ENCODE results near the gene NDP. TPM values are rescaled to one million over a fixed set of nuclear protein-coding genes. Genes with fewer than 3 reads are reported as not detected.

NDP gene
- total RNA-seq, 1 experiment from 2014 or later, result not detected

DNA sequence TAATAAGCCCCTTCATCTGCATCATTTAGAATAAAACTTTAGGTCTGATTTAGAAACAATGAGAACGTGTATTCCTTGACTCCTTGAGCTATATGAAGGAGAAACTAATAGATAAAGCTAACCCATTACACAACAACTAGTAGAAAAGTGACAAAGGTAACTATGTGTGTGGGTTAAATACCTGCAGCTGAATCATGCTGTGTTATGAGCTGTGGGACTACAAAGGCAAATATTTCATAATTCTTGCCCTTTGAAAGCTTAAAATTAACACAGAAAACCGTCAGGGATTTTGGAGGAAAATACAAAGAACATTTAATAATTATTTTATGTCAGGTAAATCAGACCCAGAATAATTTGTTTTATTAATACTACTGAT lies 898 bp upstream of the NDP start:
- Histone ChIP-seq H3K27ac (ENCODE audit: low read depth, low read length) (no peak overlapping the region), H3K9me2 (ENCODE audit: insufficient read depth) (no peaks in the 10 kb centered on the region), H2AFZ (ENCODE audit: low read depth, low read length, poor library complexity, severe bottlenecking) (no peak overlapping the region), H3K36me3 (ENCODE audit: control insufficient read depth in 1 of 2, insufficient read depth in 2 of 2, low read length in 2 of 2) (no peaks in the 10 kb centered on the region), H3K9ac (ENCODE audit: low read length) (no peak overlapping the region), H4K20me1 (ENCODE audit: insufficient read depth) (no peaks in the 10 kb centered on the region), H3K4me3 (replicated peaks in 1 of 2; ENCODE audit: low read depth in 1 of 2, low read length in 2 of 2) (no peak overlapping the region), H3K4me1 (ENCODE audit: control insufficient read depth in 1 of 2, insufficient read depth in 2 of 2, low read length in 2 of 2) (peaks cover 0 to 16% of the 10 kb centered on the region in 2 experiments; a peak in 2 of 4 replicates), H3K9me3 (ENCODE audit: control insufficient read depth in 1 of 2, insufficient read depth in 1 of 2, low read depth in 1 of 2, low read length in 2 of 2) (no peaks in the 10 kb centered on the region), H3K4me2 (ENCODE audit: low read length) (no peak overlapping the region), H3K79me2 (ENCODE audit: insufficient read depth, low read length) (no peaks in the 10 kb centered on the region), H3K27me3 (ENCODE audit: insufficient read depth, low read length) (no peaks in the 10 kb centered on the region)
- ChIA-PET RAD21 (ENCODE audit: low non-redundant PET in 1 of 2, low total read pairs in 2 of 2, uncharacterized antibody in 2 of 2, unreplicated experiment in 2 of 2) (no interaction called here), CTCF (no interaction called here), POLR2A (no interaction called here)
- no peak for DNase-seq (ENCODE audit: low read depth, low spot score)
- no peak for ATAC-seq
- BruUV-seq (replicated peaks), result no TSS peak
- TF ChIP-seq POLR2AphosphoS5 (IDR thresholded peaks at IDR 0.05; ENCODE audit: low read depth, low read length) (no peak), CEBPB (IDR thresholded peaks at IDR 0.05; ENCODE audit: low read depth) (no peak), SP1 (IDR thresholded peaks at IDR 0.05; ENCODE audit: low read depth) (no peak), FOSL1 (IDR thresholded peaks at IDR 0.05; ENCODE audit: low read depth) (no peak), POLR2A (IDR thresholded peaks at IDR 0.05; ENCODE audit: borderline replicate concordance, extremely low read depth, insufficient read depth, insufficient read length) (no peak), CBX3 (IDR thresholded peaks at IDR 0.05; ENCODE audit: low read depth) (no peak), ZNF274 (IDR thresholded peaks at IDR 0.05; ENCODE audit: low read depth, low read length) (no peak), TCF7L2 (IDR thresholded peaks at IDR 0.05; ENCODE audit: borderline replicate concordance, extremely low read depth, insufficient read depth, insufficient read length) (no peak), ELF1 (IDR thresholded peaks at IDR 0.05; ENCODE audit: borderline replicate concordance, low read depth) (no peak), ZFX (IDR thresholded peaks at IDR 0.05) (no peak), EZH2phosphoT487 (IDR thresholded peaks at IDR 0.05; ENCODE audit: borderline replicate concordance) (no peak), EGR1 (IDR thresholded peaks at IDR 0.05; ENCODE audit: low read depth) (no peak), EZH2 (IDR thresholded peaks at IDR 0.05) (no peak), YY1 (IDR thresholded peaks at IDR 0.05; ENCODE audit: extremely low read depth, insufficient replicate concordance, low read depth, low read length) (no peak), SIN3A (IDR thresholded peaks at IDR 0.05; ENCODE audit: low read depth) (no peak), SRF (IDR thresholded peaks at IDR 0.05; ENCODE audit: low read depth) (no peak)
- TF ChIP-seq, protein P1, sequence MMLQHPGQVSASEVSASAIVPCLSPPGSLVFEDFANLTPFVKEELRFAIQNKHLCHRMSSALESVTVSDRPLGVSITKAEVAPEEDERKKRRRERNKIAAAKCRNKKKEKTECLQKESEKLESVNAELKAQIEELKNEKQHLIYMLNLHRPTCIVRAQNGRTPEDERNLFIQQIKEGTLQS (IDR thresholded peaks at IDR 0.05), result no peak
- TF ChIP-seq, protein P2, sequence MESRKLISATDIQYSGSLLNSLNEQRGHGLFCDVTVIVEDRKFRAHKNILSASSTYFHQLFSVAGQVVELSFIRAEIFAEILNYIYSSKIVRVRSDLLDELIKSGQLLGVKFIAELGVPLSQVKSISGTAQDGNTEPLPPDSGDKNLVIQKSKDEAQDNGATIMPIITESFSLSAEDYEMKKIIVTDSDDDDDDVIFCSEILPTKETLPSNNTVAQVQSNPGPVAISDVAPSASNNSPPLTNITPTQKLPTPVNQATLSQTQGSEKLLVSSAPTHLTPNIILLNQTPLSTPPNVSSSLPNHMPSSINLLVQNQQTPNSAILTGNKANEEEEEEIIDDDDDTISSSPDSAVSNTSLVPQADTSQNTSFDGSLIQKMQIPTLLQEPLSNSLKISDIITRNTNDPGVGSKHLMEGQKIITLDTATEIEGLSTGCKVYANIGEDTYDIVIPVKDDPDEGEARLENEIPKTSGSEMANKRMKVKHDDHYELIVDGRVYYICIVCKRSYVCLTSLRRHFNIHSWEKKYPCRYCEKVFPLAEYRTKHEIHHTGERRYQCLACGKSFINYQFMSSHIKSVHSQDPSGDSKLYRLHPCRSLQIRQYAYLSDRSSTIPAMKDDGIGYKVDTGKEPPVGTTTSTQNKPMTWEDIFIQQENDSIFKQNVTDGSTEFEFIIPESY (IDR thresholded peaks at IDR 0.05; ENCODE audit: extremely low read depth, insufficient replicate concordance, low read length), result no peak
- TF ChIP-seq, protein P3, sequence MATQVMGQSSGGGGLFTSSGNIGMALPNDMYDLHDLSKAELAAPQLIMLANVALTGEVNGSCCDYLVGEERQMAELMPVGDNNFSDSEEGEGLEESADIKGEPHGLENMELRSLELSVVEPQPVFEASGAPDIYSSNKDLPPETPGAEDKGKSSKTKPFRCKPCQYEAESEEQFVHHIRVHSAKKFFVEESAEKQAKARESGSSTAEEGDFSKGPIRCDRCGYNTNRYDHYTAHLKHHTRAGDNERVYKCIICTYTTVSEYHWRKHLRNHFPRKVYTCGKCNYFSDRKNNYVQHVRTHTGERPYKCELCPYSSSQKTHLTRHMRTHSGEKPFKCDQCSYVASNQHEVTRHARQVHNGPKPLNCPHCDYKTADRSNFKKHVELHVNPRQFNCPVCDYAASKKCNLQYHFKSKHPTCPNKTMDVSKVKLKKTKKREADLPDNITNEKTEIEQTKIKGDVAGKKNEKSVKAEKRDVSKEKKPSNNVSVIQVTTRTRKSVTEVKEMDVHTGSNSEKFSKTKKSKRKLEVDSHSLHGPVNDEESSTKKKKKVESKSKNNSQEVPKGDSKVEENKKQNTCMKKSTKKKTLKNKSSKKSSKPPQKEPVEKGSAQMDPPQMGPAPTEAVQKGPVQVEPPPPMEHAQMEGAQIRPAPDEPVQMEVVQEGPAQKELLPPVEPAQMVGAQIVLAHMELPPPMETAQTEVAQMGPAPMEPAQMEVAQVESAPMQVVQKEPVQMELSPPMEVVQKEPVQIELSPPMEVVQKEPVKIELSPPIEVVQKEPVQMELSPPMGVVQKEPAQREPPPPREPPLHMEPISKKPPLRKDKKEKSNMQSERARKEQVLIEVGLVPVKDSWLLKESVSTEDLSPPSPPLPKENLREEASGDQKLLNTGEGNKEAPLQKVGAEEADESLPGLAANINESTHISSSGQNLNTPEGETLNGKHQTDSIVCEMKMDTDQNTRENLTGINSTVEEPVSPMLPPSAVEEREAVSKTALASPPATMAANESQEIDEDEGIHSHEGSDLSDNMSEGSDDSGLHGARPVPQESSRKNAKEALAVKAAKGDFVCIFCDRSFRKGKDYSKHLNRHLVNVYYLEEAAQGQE (IDR thresholded peaks at IDR 0.05; ENCODE audit: low read depth), result no peak
- intact Hi-C loops (cut with micrococcal nuclease), result no loop called here

Data from HCT116 (cell line).